ENCODE measurements around the gene SNX2.

The SNX2 gene

DNA sequence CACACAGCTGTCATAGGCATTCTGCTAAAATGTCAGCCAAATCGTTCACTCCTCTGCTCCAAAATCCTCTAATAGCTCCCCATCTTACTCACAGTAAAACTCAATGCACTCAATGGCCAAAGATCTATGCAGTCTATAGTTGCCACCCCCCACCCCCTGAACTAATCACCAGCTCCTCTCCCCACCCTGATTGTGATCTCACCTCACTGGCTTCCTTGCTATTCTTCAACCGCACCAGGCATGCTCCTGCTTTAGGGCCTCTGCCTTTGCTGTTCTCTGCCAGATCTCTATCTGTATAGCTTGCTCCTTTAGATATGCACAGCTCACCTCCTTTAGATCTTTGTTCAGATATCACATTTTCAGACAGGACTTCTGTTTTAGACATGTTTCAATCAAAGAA, 33.2 kb upstream of the SNX2 start:
- no peak overlapping the region for H3K4me3 ChIP-seq (ENCODE audit: low read depth, low read length)
- no peak for DNase-seq (ENCODE audit: low read depth)
- TF ChIP-seq, protein P1, sequence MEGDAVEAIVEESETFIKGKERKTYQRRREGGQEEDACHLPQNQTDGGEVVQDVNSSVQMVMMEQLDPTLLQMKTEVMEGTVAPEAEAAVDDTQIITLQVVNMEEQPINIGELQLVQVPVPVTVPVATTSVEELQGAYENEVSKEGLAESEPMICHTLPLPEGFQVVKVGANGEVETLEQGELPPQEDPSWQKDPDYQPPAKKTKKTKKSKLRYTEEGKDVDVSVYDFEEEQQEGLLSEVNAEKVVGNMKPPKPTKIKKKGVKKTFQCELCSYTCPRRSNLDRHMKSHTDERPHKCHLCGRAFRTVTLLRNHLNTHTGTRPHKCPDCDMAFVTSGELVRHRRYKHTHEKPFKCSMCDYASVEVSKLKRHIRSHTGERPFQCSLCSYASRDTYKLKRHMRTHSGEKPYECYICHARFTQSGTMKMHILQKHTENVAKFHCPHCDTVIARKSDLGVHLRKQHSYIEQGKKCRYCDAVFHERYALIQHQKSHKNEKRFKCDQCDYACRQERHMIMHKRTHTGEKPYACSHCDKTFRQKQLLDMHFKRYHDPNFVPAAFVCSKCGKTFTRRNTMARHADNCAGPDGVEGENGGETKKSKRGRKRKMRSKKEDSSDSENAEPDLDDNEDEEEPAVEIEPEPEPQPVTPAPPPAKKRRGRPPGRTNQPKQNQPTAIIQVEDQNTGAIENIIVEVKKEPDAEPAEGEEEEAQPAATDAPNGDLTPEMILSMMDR (IDR thresholded peaks at IDR 0.05; ENCODE audit: insufficient read depth, low read depth, low read length, missing control alignments), result no peak

DNA sequence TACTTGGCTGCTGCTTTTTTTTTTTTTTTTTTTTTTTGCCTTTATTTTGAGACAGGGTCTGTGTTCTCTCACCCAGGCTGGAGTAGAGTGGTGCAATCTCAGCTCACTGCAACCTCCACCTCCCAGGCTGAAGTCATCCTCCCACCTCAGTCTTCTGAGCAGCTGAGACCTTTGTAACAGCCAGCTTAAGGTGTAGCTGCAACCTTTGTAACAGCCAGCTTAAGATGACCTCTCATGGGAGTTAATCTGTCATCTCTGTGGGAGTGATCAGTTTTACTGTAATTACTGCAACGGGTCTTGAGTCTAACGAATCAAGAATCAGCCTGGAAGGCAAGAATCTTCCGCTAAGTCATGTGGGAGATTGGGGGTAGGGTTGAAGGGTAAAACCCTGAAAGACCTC, 31.6 kb upstream of the SNX2 start:
- TF ChIP-seq, protein P1 (IDR thresholded peaks at IDR 0.05; ENCODE audit: insufficient read depth, low read depth, low read length, missing control alignments), result no peak
- H3K4me3 ChIP-seq (ENCODE audit: low read depth, low read length), result no peak overlapping the region
- DNase-seq (ENCODE audit: low read depth), result no peak

DNA sequence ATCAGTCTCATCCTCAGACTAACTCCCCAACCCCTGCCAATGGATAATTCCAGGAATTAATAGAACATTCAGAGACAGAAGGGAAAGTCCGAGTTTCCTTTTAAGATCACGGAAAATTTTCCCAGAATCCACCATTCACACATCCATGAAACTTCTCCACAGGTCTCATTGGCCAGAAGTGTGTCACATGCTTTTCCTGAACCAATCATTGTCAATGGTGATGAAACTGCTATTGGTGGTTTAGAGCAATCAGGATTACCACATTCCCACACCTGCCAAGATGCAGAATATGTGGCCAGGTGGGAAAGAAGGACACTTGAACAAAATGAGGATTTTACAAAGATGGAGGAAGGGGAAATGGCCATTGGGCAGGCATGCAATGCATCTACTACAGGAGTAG, 29.3 kb upstream of the SNX2 start:
- no peak overlapping the region for H3K4me3 ChIP-seq (ENCODE audit: low read depth, low read length)
- no peak for DNase-seq (ENCODE audit: low read depth)
- TF ChIP-seq, protein P1 (IDR thresholded peaks at IDR 0.05; ENCODE audit: insufficient read depth, low read depth, low read length, missing control alignments), result no peak

DNA sequence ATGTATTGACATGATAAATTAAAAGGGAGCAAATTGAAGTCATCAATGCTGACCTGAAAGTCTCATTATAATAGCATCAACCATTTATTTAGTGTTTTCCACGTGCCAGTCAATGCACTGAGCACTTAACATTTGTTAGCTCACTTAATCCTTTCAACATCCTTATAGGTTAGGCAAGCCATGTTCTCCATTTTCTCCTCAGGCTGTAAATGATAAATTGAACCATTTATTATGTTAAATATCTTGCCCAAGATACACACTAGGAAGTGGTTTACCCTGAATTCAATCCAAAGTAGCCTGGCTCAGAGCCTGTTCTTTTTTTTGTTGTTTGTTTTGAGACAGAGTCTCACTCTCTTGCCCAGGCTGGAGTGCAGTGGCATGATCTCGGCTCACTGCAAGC, 25.0 kb upstream of the SNX2 start:
- DNase-seq (ENCODE audit: low read depth), result no peak
- TF ChIP-seq, protein P1 (IDR thresholded peaks at IDR 0.05; ENCODE audit: insufficient read depth, low read depth, low read length, missing control alignments), result no peak
- no peak overlapping the region for H3K4me3 ChIP-seq (ENCODE audit: low read depth, low read length)

DNA sequence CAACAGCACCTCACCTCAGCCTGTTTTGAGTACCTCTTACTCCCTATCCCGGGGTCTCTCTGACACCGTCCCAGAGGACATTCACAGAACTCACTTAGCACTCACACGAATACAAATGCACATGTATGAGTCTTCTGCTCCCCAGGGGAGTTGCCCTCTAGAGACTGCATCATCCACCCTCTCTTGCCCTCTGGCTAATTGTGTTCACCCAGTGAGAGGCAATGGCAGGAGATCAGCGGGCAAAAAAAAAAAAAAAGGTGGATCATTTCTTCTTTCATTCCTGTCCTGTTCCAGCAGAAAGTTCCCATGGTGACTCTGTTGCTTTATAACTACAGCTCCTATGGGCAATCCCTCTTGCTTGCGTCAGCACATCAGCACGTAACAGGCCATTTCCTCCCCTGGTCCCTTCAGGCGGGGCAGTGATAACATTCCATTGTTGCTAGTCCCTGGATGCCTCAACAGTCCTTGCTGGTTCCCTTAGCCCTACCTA, 23.5 kb upstream of the SNX2 start:
- TF ChIP-seq, protein P1 (IDR thresholded peaks at IDR 0.05; ENCODE audit: insufficient read depth, low read depth, low read length, missing control alignments), result no peak
- no peak overlapping the region for H3K4me3 ChIP-seq (ENCODE audit: low read depth, low read length)

DNA sequence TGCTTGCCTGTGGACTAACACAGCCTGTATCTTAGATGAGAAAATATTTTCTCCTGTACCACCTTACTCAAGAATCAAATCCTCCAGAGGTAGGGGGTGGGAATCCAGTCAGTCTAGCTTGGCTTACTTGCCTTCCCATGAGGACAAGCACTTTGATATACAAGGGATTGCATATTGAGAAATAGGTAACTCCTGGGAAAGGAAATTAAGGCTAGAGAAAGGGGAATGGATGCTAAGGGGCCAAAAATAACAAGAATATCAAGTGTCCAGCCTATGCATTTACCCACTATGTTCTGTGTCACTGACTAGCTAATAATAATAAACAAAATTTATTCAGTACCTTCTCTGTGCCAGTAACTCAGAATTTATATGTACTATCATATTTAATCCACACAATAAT, 21.4 kb upstream of the SNX2 start:
- no peak overlapping the region for H3K4me3 ChIP-seq (ENCODE audit: low read depth, low read length)
- DNase-seq (ENCODE audit: low read depth), result no peak
- TF ChIP-seq, protein P1 (IDR thresholded peaks at IDR 0.05; ENCODE audit: insufficient read depth, low read depth, low read length, missing control alignments), result no peak

More for the DNA sequence above, 23.5 kb upstream of the SNX2 start:
- no peak for DNase-seq (ENCODE audit: low read depth)

DNA sequence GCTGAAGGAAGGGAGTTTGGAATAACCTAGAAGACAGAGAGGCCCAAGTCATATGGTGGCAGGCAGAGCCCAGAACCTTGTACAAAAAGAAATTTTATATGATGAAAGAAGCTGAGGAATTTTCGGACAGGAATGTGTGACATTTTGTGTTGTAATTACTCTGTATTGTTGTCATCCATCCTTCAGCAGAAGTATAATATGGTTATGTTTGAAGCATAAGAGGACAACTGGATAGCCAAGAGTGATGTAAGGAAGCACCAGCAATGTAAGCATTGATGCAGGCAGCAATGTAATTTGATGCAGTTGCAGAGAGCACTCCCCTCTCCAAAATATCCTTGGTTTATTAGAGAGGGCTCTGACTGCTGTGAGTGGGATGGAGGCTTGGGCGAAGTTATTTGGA, 19.1 kb upstream of the SNX2 start:
- TF ChIP-seq, protein P1 (IDR thresholded peaks at IDR 0.05; ENCODE audit: insufficient read depth, low read depth, low read length, missing control alignments), result no peak
- H3K4me3 ChIP-seq (ENCODE audit: low read depth, low read length), result no peak overlapping the region
- DNase-seq (ENCODE audit: low read depth), result no peak

All from GM12865 (cell line).